SK-N-SH treated with all-trans-retinoic acid at 6 μM for 48 hours (cell line): ENCODE measurements around the gene UVRAG.
"Not testable (repeated sequence)": the region's sequence is repeated elsewhere in the genome, so short reads cannot be mapped to it uniquely, and the experiment has no call there.

Source experiments
- ESRRG ChIP-seq: fragments of 250-450 bp; sonication (Bioruptor Pico); IDR thresholded peaks from 2 replicates; pipeline ENCODE4 v1.6.1; 2021; ENCODE audit warnings: mild to moderate bottlenecking
- GLIS3 ChIP-seq: fragments of 250-450 bp; sonication (Bioruptor Pico); IDR thresholded peaks from 2 replicates; pipeline ENCODE4 v1.5.0; 2020; ENCODE audit warnings: mild to moderate bottlenecking, moderate library complexity
- PATZ1 ChIP-seq: fragments of 250-450 bp; sonication (Bioruptor Pico); IDR thresholded peaks from 2 replicates; pipeline ENCODE4 v1.8.0; 2020; ENCODE audit warnings: mild to moderate bottlenecking, moderate library complexity, borderline replicate concordance
- ZNF8 ChIP-seq: fragments of 450-650 bp; formaldehyde crosslinking; IDR thresholded peaks from 2 replicates; pipeline ENCODE4 v1.5.0; 2020; ENCODE audit warnings: mild to moderate bottlenecking, moderate library complexity

DNA sequence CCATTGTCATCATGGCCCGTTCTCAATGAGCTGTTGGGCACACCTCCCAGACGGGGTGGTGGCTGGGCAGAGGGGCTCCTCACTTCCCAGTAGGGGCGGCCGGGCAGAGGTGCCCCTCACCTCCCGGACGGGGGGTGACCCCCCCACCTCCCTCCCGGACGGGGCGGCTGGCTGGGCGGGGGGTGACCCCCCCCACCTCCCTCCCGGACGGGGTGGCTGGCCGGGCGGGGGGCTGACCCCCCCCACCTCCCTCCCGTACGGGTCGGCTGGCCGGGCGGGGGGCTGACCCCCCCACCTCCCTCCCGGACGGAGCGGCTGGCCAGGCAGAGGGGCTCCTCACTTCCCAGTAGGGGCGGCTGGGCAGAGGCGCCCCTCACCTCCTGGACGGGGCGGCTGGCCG, 62.3 kb downstream of the UVRAG start:
- not testable (repeated sequence) for TF ChIP-seq ZNF8 (CRISPR knock-in tag); PATZ1; GLIS3 (CRISPR knock-in tag); ESRRG (CRISPR knock-in tag)
